Measurements from ENCODE around the gene BRD9. TPM values are rescaled to one million over a fixed set of nuclear protein-coding genes. Genes with fewer than 3 reads are reported as not detected.

The BRD9 gene
- total RNA-seq, 1 donor from 2014 or later, result 43.7 TPM

GRCh38 chr5:908172-908571 lies 15.6 kb upstream of the BRD9 start:
- Histone ChIP-seq H4K20me1 (ENCODE audit: insufficient read depth, low read length) (peaks cover 16% of the 10 kb centered on the region), H3K4me3 (ENCODE audit: insufficient read depth, low read depth, low read length) (no peak overlapping the region), H3K36me3 (ENCODE audit: insufficient read depth, low read length) (peaks cover 6% of the 10 kb centered on the region), H3K27me3 (ENCODE audit: insufficient read depth, low read length) (no peaks in the 10 kb centered on the region), H3K9me3 (ENCODE audit: insufficient read depth, low read depth, low read length) (no peaks in the 10 kb centered on the region), H3K9ac (ENCODE audit: low read length) (no peak overlapping the region), H3K4me2 (ENCODE audit: low read length) (no peak overlapping the region), H3K79me2 (ENCODE audit: insufficient read depth, low read length) (no peaks in the 10 kb centered on the region), H3K4me1 (ENCODE audit: insufficient read depth, low read length) (peaks cover 15% of the 10 kb centered on the region), H2AFZ (ENCODE audit: low read depth, low read length) (no peak overlapping the region), H3K27ac (ENCODE audit: low read depth, low read length) (no peak overlapping the region)
- FAIRE-seq (no peak), DNase-seq (ENCODE audit: low read depth) (no peak)
- Mint-ChIP-seq H3K9me3 (ENCODE audit: unreplicated experiment) (no peaks in the 10 kb centered on the region), H3K36me3 (ENCODE audit: low read depth, unreplicated experiment) (peaks cover 18% of the 10 kb centered on the region), H3K27me3 (ENCODE audit: low read depth, unreplicated experiment) (peaks cover 3% of the 10 kb centered on the region), H3K4me3 (ENCODE audit: unreplicated experiment) (no peak overlapping the region), H3K27ac (ENCODE audit: unreplicated experiment) (no peak overlapping the region), H3K4me1 (ENCODE audit: low read depth, unreplicated experiment) (peaks cover 12% of the 10 kb centered on the region)
- TF ChIP-seq EZH2 (IDR thresholded peaks at IDR 0.05; ENCODE audit: insufficient read depth, low read length) (no peak), CTCF (IDR thresholded peaks at IDR 0.05; ENCODE audit: insufficient read depth, low read depth, low read length) (no peak)

- Histone ChIP-seq H3K27ac (ENCODE audit: low read depth, low read length) (no peak overlapping the region), H3K4me2 (ENCODE audit: low read length) (no peak overlapping the region), H3K9ac (ENCODE audit: low read length) (no peak overlapping the region), H3K9me3 (ENCODE audit: insufficient read depth, low read depth, low read length) (no peaks in the 10 kb centered on the region), H3K4me1 (ENCODE audit: insufficient read depth, low read length) (peaks cover 9% of the 10 kb centered on the region), H3K4me3 (ENCODE audit: insufficient read depth, low read depth, low read length) (no peak overlapping the region), H2AFZ (ENCODE audit: low read depth, low read length) (no peak overlapping the region), H3K27me3 (ENCODE audit: insufficient read depth, low read length) (no peaks in the 10 kb centered on the region), H3K36me3 (ENCODE audit: insufficient read depth, low read length) (peaks cover 6% of the 10 kb centered on the region), H4K20me1 (ENCODE audit: insufficient read depth, low read length) (peaks cover 11% of the 10 kb centered on the region), H3K79me2 (ENCODE audit: insufficient read depth, low read length) (no peaks in the 10 kb centered on the region)
- no peak for DNase-seq (ENCODE audit: low read depth)
- Mint-ChIP-seq H3K27me3 (ENCODE audit: low read depth, unreplicated experiment) (peaks cover 2% of the 10 kb centered on the region), H3K4me1 (ENCODE audit: low read depth, unreplicated experiment) (peaks cover 6% of the 10 kb centered on the region), H3K27ac (ENCODE audit: unreplicated experiment) (no peak overlapping the region), H3K36me3 (ENCODE audit: low read depth, unreplicated experiment) (peaks cover 18% of the 10 kb centered on the region), H3K9me3 (ENCODE audit: unreplicated experiment) (no peaks in the 10 kb centered on the region), H3K4me3 (ENCODE audit: unreplicated experiment) (no peak overlapping the region)
- TF ChIP-seq CTCF (IDR thresholded peaks at IDR 0.05; ENCODE audit: insufficient read depth, low read depth, low read length) (no peak), EZH2 (IDR thresholded peaks at IDR 0.05; ENCODE audit: insufficient read depth, low read length) (no peak)
- no peak for FAIRE-seq
These were observed 14.8 kb upstream of the BRD9 start for GRCh38 chr5:907366-907910.

GRCh38 chr5:905139-905642 lies 12.6 kb upstream of the BRD9 start:
- Mint-ChIP-seq H3K4me1 (ENCODE audit: low read depth, unreplicated experiment) (no peaks in the 10 kb centered on the region), H3K9me3 (ENCODE audit: unreplicated experiment) (no peaks in the 10 kb centered on the region), H3K36me3 (ENCODE audit: low read depth, unreplicated experiment) (peaks cover 11% of the 10 kb centered on the region), H3K27ac (ENCODE audit: unreplicated experiment) (no peak overlapping the region), H3K27me3 (ENCODE audit: low read depth, unreplicated experiment) (no peaks in the 10 kb centered on the region), H3K4me3 (ENCODE audit: unreplicated experiment) (no peak overlapping the region)
- Histone ChIP-seq H3K4me3 (ENCODE audit: insufficient read depth, low read depth, low read length) (no peak overlapping the region), H3K27ac (ENCODE audit: low read depth, low read length) (no peak overlapping the region), H4K20me1 (ENCODE audit: insufficient read depth, low read length) (peaks cover 8% of the 10 kb centered on the region), H3K9me3 (ENCODE audit: insufficient read depth, low read depth, low read length) (no peaks in the 10 kb centered on the region), H3K79me2 (ENCODE audit: insufficient read depth, low read length) (no peaks in the 10 kb centered on the region), H3K27me3 (ENCODE audit: insufficient read depth, low read length) (no peaks in the 10 kb centered on the region), H3K4me2 (ENCODE audit: low read length) (no peak overlapping the region), H3K4me1 (ENCODE audit: insufficient read depth, low read length) (no peaks in the 10 kb centered on the region), H3K9ac (ENCODE audit: low read length) (no peak overlapping the region), H3K36me3 (ENCODE audit: insufficient read depth, low read length) (peaks cover 13% of the 10 kb centered on the region), H2AFZ (ENCODE audit: low read depth, low read length) (no peak overlapping the region)
- DNase-seq (ENCODE audit: low read depth) (no peak), FAIRE-seq (no peak)
- no peak for TF ChIP-seq EZH2 (IDR thresholded peaks at IDR 0.05; ENCODE audit: insufficient read depth, low read length)
- TF ChIP-seq CTCF (IDR thresholded peaks at IDR 0.05; ENCODE audit: insufficient read depth, low read depth, low read length), result no peak

All from astrocyte (in vitro differentiated cells and primary cell).